PC-3 (cell line): ENCODE measurements around the gene MYRFL. TPM values are rescaled to one million over a fixed set of nuclear protein-coding genes. Genes with fewer than 3 reads are reported as not detected.

ENCODE experiments used
- ATAC-seq: fragments of 200-7000 bp; cut with Tn5 transposase; 2 replicates; pipeline ENCODE4 v1.9.1; 2020; ENCODE audit warnings: mild to moderate bottlenecking, moderate library complexity
- BruUV-seq: library from RNA; stranded (reverse); fragments of 400-500 nt; replicated peaks from 2 replicates; lab custom pipeline; 2021; lab: Mats Ljungman, UMichigan
- CTCF ChIA-PET: fragments of 300-600 bp; sonication (Branson Sonifier 250); formaldehyde crosslinking; loops from one replicate; lab custom pipeline; 2022; ENCODE audit warnings: antibody characterized with exemption; lab: Charles Lee
- POLR2A ChIA-PET: fragments of 300-600 bp; sonication (Branson Sonifier 250); formaldehyde crosslinking; loops from one replicate; lab custom pipeline; 2022; ENCODE audit warnings: antibody characterized with exemption; ENCODE audit not compliant: unreplicated experiment; lab: Charles Lee
- DNase-seq: peaks from one replicate; pipeline ENCODE4 v3.0.0-alpha.2; 2015
- H2AFZ ChIP-seq: fragments of 300-600 bp; sonication (generic); 2 replicates; pipeline ENCODE4 v1.6.0; 2016; ENCODE audit warnings: antibody characterized with exemption, low read length
- H3F3A ChIP-seq: fragments of 300-600 bp; sonication (generic); one replicate; pipeline ENCODE4 v1.6.0; 2017; ENCODE audit warnings: antibody characterized with exemption, low read length, control low read depth, mild to moderate bottlenecking; ENCODE audit not compliant: unreplicated experiment
- H3K27ac ChIP-seq: fragments of 300-600 bp; sonication (generic); 2 replicates; pipeline ENCODE4 v1.5.1; 2016; ENCODE audit warnings: mild to moderate bottlenecking, low read length
- H3K27me3 ChIP-seq: fragments of 300-600 bp; sonication (generic); 2 replicates; pipeline ENCODE4 v1.6.1; 2016; ENCODE audit warnings: low read length, mixed read lengths
- H3K36me3 ChIP-seq: fragments of 300-600 bp; sonication (generic); 2 replicates; pipeline ENCODE4 v1.6.1; 2016; ENCODE audit warnings: low read depth, mixed run types, low read length, mixed read lengths
- H3K4me1 ChIP-seq: fragments of 300-600 bp; sonication (generic); 2 replicates; pipeline ENCODE4 v1.5.1; 2016; ENCODE audit warnings: low read length; ENCODE audit not compliant: insufficient read depth
- H3K4me2 ChIP-seq: fragments of 300-600 bp; sonication (generic); 2 replicates; pipeline ENCODE4 v1.6.0; 2016; ENCODE audit warnings: low read length
- H3K4me3 ChIP-seq: fragments of 300-600 bp; sonication (generic); 2 replicates; pipeline ENCODE4 v1.5.1; 2016; ENCODE audit warnings: mild to moderate bottlenecking, low read length, mixed read lengths
- H3K79me2 ChIP-seq: fragments of 300-600 bp; sonication (generic); 2 replicates; pipeline ENCODE4 v1.6.1; 2017; ENCODE audit warnings: low read length, mixed read lengths
- H3K9ac ChIP-seq: fragments of 300-600 bp; sonication (generic); 2 replicates; pipeline ENCODE4 v1.6.0; 2016; ENCODE audit warnings: mild to moderate bottlenecking, low read length
- H3K9me2 ChIP-seq: fragments of 300-600 bp; sonication (generic); replicated peaks from 2 replicates; pipeline ENCODE4 v1.6.1; 2016; ENCODE audit warnings: mixed run types, low read length, mixed read lengths
- H3K9me3 ChIP-seq: fragments of 300-600 bp; sonication (generic); 2 replicates; pipeline ENCODE4 v1.6.1; 2016; ENCODE audit warnings: low read length, mixed read lengths
- H4K20me1 ChIP-seq: fragments of 300-600 bp; sonication (generic); 2 replicates; pipeline ENCODE4 v1.6.1; 2016; ENCODE audit warnings: low read length, mixed read lengths
- CTCF ChIP-seq: fragments of 300-600 bp; sonication (generic); conservative IDR thresholded peaks from 2 replicates; pipeline ENCODE4 v1.5.1; 2017; ENCODE audit warnings: antibody characterized with exemption, low read depth, mild to moderate bottlenecking, low read length
- EZH2 ChIP-seq: fragments of 300-600 bp; sonication (generic); IDR thresholded peaks from one replicate; pipeline ENCODE4 v1.6.1; 2017; ENCODE audit warnings: antibody characterized with exemption, mild to moderate bottlenecking, low read length; ENCODE audit not compliant: unreplicated experiment
- EZH2phosphoT487 ChIP-seq: fragments of 300-600 bp; sonication (generic); IDR thresholded peaks from 2 replicates; pipeline ENCODE4 v1.6.1; 2018; ENCODE audit warnings: mild to moderate bottlenecking, antibody characterized with exemption, low read length, borderline replicate concordance
- intact Hi-C: fragments of 100-400 bp; cut with micrococcal nuclease; formaldehyde crosslinking; loops from 2 replicates; pipeline ENCODE4 v1.9.0; 2023
- total RNA-seq: library from RNA; depleted of rRNA; stranded (reverse); fragments of >200 nt; gene quantifications from 2 replicates; pipeline ENCODE4 v1.2.3, GENCODE V29; 2014

Gene MYRFL
- total RNA-seq, 1 experiment from 2014 or later, result not detected

- TF ChIP-seq CTCF, result no peak
- TF ChIP-seq EZH2phosphoT487, result no peak
- no peak for TF ChIP-seq EZH2
- no TSS peak for BruUV-seq
- H3K36me3 ChIP-seq, result no peaks in the 10 kb centered on the region
- no peaks in the 10 kb centered on the region for H3K9me2 ChIP-seq
- H2AFZ ChIP-seq, result no peak overlapping the region
- intact Hi-C loops, result no loop called here
- no peak for ATAC-seq
- ChIA-PET POLR2A (no interaction called here), CTCF (no interaction called here)
- H3F3A ChIP-seq, result no peaks in the 10 kb centered on the region
- no peaks in the 10 kb centered on the region for H3K4me1 ChIP-seq
- no peaks in the 10 kb centered on the region for H4K20me1 ChIP-seq
- no peak overlapping the region for H3K9ac ChIP-seq
- no peak overlapping the region for H3K27ac ChIP-seq
- no peaks in the 10 kb centered on the region for H3K79me2 ChIP-seq
- H3K27me3 ChIP-seq, result no peaks in the 10 kb centered on the region
- H3K4me2 ChIP-seq, result no peak overlapping the region
- DNase-seq, result no peak
- H3K9me3 ChIP-seq, result no peaks in the 10 kb centered on the region
- no peak overlapping the region for H3K4me3 ChIP-seq
Observed at GRCh38 chr12:69834576-69834975, 9.5 kb downstream of the MYRFL start.

DNA sequence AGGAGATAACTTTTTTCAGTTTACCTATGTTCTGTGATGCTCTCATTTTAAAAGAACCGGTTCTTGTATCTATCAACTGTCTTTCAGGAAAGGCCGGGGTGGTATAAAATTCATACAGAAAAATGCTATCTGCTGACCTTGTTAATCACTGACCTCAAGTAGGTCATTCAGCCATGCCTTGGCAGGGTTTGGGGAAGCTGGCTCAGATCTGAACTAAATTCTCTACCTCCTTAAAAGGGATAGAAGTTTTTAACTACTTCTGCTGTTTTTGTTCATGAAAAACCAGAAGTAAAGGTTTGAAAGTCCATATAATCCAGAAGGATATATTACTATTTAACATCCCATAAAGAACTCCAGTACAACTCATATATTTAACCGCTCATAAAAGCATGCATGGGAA is 10.1 kb downstream of the MYRFL start:
- POLR2A ChIA-PET, result no interaction called here
- no peak overlapping the region for H3K4me2 ChIP-seq
- H3K9ac ChIP-seq, result no peak overlapping the region
- no peak overlapping the region for H3K27ac ChIP-seq
- H3K27me3 ChIP-seq, result no peaks in the 10 kb centered on the region
- TF ChIP-seq EZH2 (no peak), EZH2phosphoT487 (no peak), CTCF (no peak)
- ATAC-seq (no peak), DNase-seq (no peak)
- H3K4me3 ChIP-seq, result no peak overlapping the region
- no peaks in the 10 kb centered on the region for H3K4me1 ChIP-seq
- no peak overlapping the region for H2AFZ ChIP-seq
- no peaks in the 10 kb centered on the region for H3F3A ChIP-seq
- no peaks in the 10 kb centered on the region for H3K36me3 ChIP-seq
- CTCF ChIA-PET, result no interaction called here
- H3K9me2 ChIP-seq, result no peaks in the 10 kb centered on the region
- no peaks in the 10 kb centered on the region for H4K20me1 ChIP-seq
- intact Hi-C loops, result no loop called here
- H3K79me2 ChIP-seq, result no peaks in the 10 kb centered on the region
- no peaks in the 10 kb centered on the region for H3K9me3 ChIP-seq
- BruUV-seq, result no TSS peak

DNA sequence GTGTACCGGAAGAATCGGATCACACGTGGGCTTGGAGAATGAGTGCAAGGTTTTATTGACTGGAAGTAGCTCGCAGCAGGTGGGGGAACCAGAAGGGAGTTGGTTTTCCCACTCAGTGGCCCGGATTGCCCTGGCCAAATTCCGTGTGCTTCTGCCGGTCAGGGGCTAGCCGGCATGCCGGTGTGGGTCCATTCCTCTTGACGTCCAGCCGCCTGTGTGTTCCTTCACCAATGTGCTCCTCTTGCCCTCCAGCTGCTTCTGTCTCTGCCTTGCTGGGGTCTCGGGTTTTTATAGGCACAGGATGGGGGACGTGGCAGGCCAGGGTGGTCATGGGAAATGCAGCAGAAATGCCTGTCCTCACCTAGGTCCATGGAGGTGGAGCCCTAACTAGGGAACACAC is 11.0 kb downstream of the MYRFL start:
- ATAC-seq (no peak), DNase-seq (no peak)
- CTCF ChIA-PET, result no interaction called here
- Histone ChIP-seq H3K9me3 (no peaks in the 10 kb centered on the region), H3K9me2 (no peaks in the 10 kb centered on the region), H3K27me3 (no peaks in the 10 kb centered on the region), H3K79me2 (no peaks in the 10 kb centered on the region), H3K4me1 (no peaks in the 10 kb centered on the region), H4K20me1 (no peaks in the 10 kb centered on the region), H3K9ac (no peak overlapping the region), H3K4me2 (no peak overlapping the region), H3K4me3 (no peak overlapping the region), H3K27ac (no peak overlapping the region), H3F3A (no peaks in the 10 kb centered on the region), H2AFZ (no peak overlapping the region), H3K36me3 (no peaks in the 10 kb centered on the region)
- BruUV-seq, result no TSS peak
- intact Hi-C loops, result no loop called here
- POLR2A ChIA-PET, result no interaction called here
- TF ChIP-seq EZH2 (no peak), EZH2phosphoT487 (no peak), CTCF (no peak)
